Lung (tissue), 12 donors: Measurements from ENCODE around the gene KCND3. TPM values are rescaled to one million over a fixed set of nuclear protein-coding genes. Genes with fewer than 3 reads are reported as not detected.

ENCODE experiments used
- ATAC-seq: fragments of 200-7000 bp; cut with Tn5 transposase; one replicate; pipeline ENCODE4 v1.9.1; 2020; ENCODE audit warnings: moderate number of reproducible peaks; ENCODE audit not compliant: insufficient read depth, low FRiP score
- DNase-seq, 3 donors: peaks; one replicate each; pipeline ENCODE4 v3.0.0-alpha.2; 2013 to 2017
- H3K27ac ChIP-seq, 2 donors: one replicate each; pipeline ENCODE4 v1.5.1; 2013; ENCODE audit warnings: mild to moderate bottlenecking in 2 of 2, moderate library complexity in 2 of 2, control low read depth in 1 of 2, inconsistent platforms in 1 of 2, low read depth in 1 of 2, low read length in 1 of 2
- H3K27me3 ChIP-seq, 3 donors: one replicate each; pipeline ENCODE4 v1.5.1; 2013; ENCODE audit warnings: low read length in 2 of 3; ENCODE audit not compliant: control insufficient read depth in 3 of 3, insufficient read depth in 3 of 3
- H3K36me3 ChIP-seq, 4 donors: one replicate each; pipeline ENCODE4 v1.5.1; 2013; ENCODE audit warnings: low read length in 4 of 4, mild to moderate bottlenecking in 1 of 4, moderate library complexity in 1 of 4; ENCODE audit not compliant: control insufficient read depth in 4 of 4, insufficient read depth in 4 of 4
- H3K4me1 ChIP-seq, 5 donors: one replicate each; pipeline ENCODE4 v1.5.1; 2013; ENCODE audit warnings: low read length in 5 of 5, mild to moderate bottlenecking in 2 of 5, moderate library complexity in 1 of 5; ENCODE audit not compliant: control insufficient read depth in 5 of 5, insufficient read depth in 5 of 5
- H3K4me3 ChIP-seq: one replicate; pipeline ENCODE4 v1.5.1; 2013; ENCODE audit warnings: mild to moderate bottlenecking, control low read depth, moderate library complexity
- H3K9ac ChIP-seq, 2 donors: one replicate each; pipeline ENCODE4 v1.5.1; 2013; ENCODE audit warnings: low read length in 2 of 2, control low read depth in 1 of 2; ENCODE audit not compliant: insufficient read depth in 1 of 2
- H3K9me3 ChIP-seq, 4 donors: one replicate each; pipeline ENCODE4 v1.5.1; 2013; ENCODE audit warnings: low read length in 3 of 4, mild to moderate bottlenecking in 1 of 4, moderate library complexity in 1 of 4; ENCODE audit not compliant: control insufficient read depth in 4 of 4, insufficient read depth in 3 of 4
- CTCF ChIP-seq: IDR thresholded peaks from 2 replicates; pipeline ENCODE4 v1.5.1; 2012; ENCODE audit warnings: mild to moderate bottlenecking; ENCODE audit errors: control extremely low read depth, extremely low read depth
- WGBS, 2 donors: extraction: QIAGEN DNeasy Blood & Tissue Kit; methylation state at CpG; one replicate each; pipeline ENCODE4 v1.1.7; 2013; 5-methylcytosine and 5-hydroxymethylcytosine counted together
- polyA plus RNA-seq, 2 donors: library from polyadenylated mRNA; stranded (reverse); fragments of 200-250 nt; gene quantifications; one replicate each; pipeline ENCODE4 v1.2.1, GENCODE V29; 2013
- total RNA-seq, 2 donors: library from RNA; depleted of rRNA in 1 of 2; stranded (reverse); fragments of >200 nt in 1 of 2; gene quantifications; one replicate each; pipeline ENCODE4 v1.2.1, GENCODE V29; 2014 to 2021
- donor health status: control.
- donor health status: control.
- donor health status: Bipolar disorder and iron deficiency.
- donor health status: healthy.
- donor health status: DM: yes; HTN: yes; CAD: no.

KCND3 gene
- total and polyA plus RNA-seq, 4 donors = 1.3 to 12.1 (median 4.9) TPM

- no peak overlapping the region for H3K27ac ChIP-seq
- no peaks in the 10 kb centered on the region for H3K9me3 ChIP-seq
- TF ChIP-seq CTCF = no peak
- no peak overlapping the region for H3K9ac ChIP-seq
- no peaks in the 10 kb centered on the region for H3K36me3 ChIP-seq
- DNase-seq (no peak), ATAC-seq (no peak)
- WGBS, 2 donors = 79 to 88% methylated on average over 2 of the region's 2 CpGs
- H3K4me3 ChIP-seq = no peak overlapping the region
- H3K4me1 ChIP-seq = peaks cover 0 to 18% (median 0%) of the 10 kb centered on the region in 5 donors
- H3K27me3 ChIP-seq = peaks cover 0 to 3% (median 0%) of the 10 kb centered on the region in 3 donors
Observed at GRCh38 chr1:112007169-112007568, 17.7 kb upstream of the KCND3 start.

GRCh38 chr1:112006416-112007025 is 17.1 kb upstream of the KCND3 start:
- TF ChIP-seq CTCF = no peak
- H3K27ac ChIP-seq = no peak overlapping the region
- peaks cover 0 to under 1% (median 0%) of the 10 kb centered on the region in 4 donors for H3K9me3 ChIP-seq
- peaks cover 0 to 3% (median 0%) of the 10 kb centered on the region in 3 donors for H3K27me3 ChIP-seq
- WGBS, 2 donors = 59 to 78% methylated on average over 7 of the region's 7 CpGs
- peaks cover 0 to 18% (median 0%) of the 10 kb centered on the region in 5 donors for H3K4me1 ChIP-seq
- peak; percentile 69 to 93 (median 79) for DNase-seq
- ATAC-seq = no peak
- no peak overlapping the region for H3K4me3 ChIP-seq
- H3K36me3 ChIP-seq = no peaks in the 10 kb centered on the region
- no peak overlapping the region for H3K9ac ChIP-seq

GRCh38 chr1:112004076-112004475 is 14.6 kb upstream of the KCND3 start:
- ATAC-seq (no peak), DNase-seq (no peak)
- H3K4me1 ChIP-seq = peaks cover 0 to 18% (median 0%) of the 10 kb centered on the region in 5 donors
- H3K4me3 ChIP-seq = no peak overlapping the region
- H3K27ac ChIP-seq = no peak overlapping the region
- H3K9me3 ChIP-seq = peaks cover 0 to 2% (median 0%) of the 10 kb centered on the region in 4 donors
- H3K9ac ChIP-seq = no peak overlapping the region
- H3K36me3 ChIP-seq = no peaks in the 10 kb centered on the region
- TF ChIP-seq CTCF = no peak
- WGBS, 2 donors = 83 to 93% methylated on average over 2 of the region's 2 CpGs
- H3K27me3 ChIP-seq = peaks cover 0 to 7% (median 3%) of the 10 kb centered on the region in 3 donors
